Activated naive CD4-positive, alpha-beta T cell treated with Interleukin-2 at 50 U/mL for 16 hours (primary cell): ENCODE measurements around the gene INSC.

Experiments
- DNase-seq: peaks from one replicate; pipeline ENCODE4 v3.0.0-alpha.2; 2020

Gene INSC

GRCh38 chr11:15111215-15111614 lies 3.5 kb upstream of the INSC start:
- no peak for DNase-seq

GRCh38 chr11:15112131-15112541 lies 2.6 kb upstream of the INSC start:
- no peak for DNase-seq

GRCh38 chr11:15113381-15113780 lies 1.3 kb upstream of the INSC start:
- DNase-seq = no peak

GRCh38 chr11:15115686-15116085 lies 963 bp downstream of the INSC start:
- no peak for DNase-seq

GRCh38 chr11:15117751-15118150 lies 3.0 kb downstream of the INSC start:
- DNase-seq = no peak

- DNase-seq = no peak
Observed at GRCh38 chr11:15118431-15118830, 3.7 kb downstream of the INSC start.

- no peak for DNase-seq
Observed at GRCh38 chr11:15119352-15119751, 4.6 kb downstream of the INSC start.

GRCh38 chr11:15119826-15120225 lies 5.1 kb downstream of the INSC start:
- DNase-seq = no peak

- DNase-seq = no peak
Observed at GRCh38 chr11:15123849-15124248, 9.1 kb downstream of the INSC start.

- DNase-seq = no peak
Observed at GRCh38 chr11:15124528-15124927, 9.8 kb downstream of the INSC start.

- no peak for DNase-seq
Observed at GRCh38 chr11:15127341-15127740, 12.6 kb downstream of the INSC start.

GRCh38 chr11:15128621-15129020 lies 13.9 kb downstream of the INSC start:
- no peak for DNase-seq

- no peak for DNase-seq
Observed at GRCh38 chr11:15136166-15136565, 21.4 kb downstream of the INSC start.

- DNase-seq = no peak
Observed at GRCh38 chr11:15139096-15139770, 24.5 kb downstream of the INSC start.

- no peak for DNase-seq
Observed at GRCh38 chr11:15139958-15140659, 25.4 kb downstream of the INSC start.

- DNase-seq = no peak
Observed at GRCh38 chr11:15141381-15141780, 26.7 kb downstream of the INSC start.

GRCh38 chr11:15142838-15143237 lies 28.1 kb downstream of the INSC start:
- DNase-seq = no peak

GRCh38 chr11:15143855-15144254 lies 29.1 kb downstream of the INSC start:
- DNase-seq = no peak

- DNase-seq = no peak
Observed at GRCh38 chr11:15144347-15144746, 29.6 kb downstream of the INSC start.

GRCh38 chr11:15145151-15145550 lies 30.4 kb downstream of the INSC start:
- DNase-seq = no peak

GRCh38 chr11:15145615-15146014 lies 30.9 kb downstream of the INSC start:
- no peak for DNase-seq

GRCh38 chr11:15146271-15147003 lies 31.7 kb downstream of the INSC start:
- no peak for DNase-seq

GRCh38 chr11:15148169-15148568 lies 33.4 kb downstream of the INSC start:
- DNase-seq = no peak

GRCh38 chr11:15149050-15149449 lies 34.3 kb downstream of the INSC start:
- DNase-seq = no peak
